ENCODE data around the gene KCTD6.
A peak's percentile ranks its signal among the peaks of the same experiment; 100 is the strongest.

The KCTD6 gene

GRCh38 chr3:58474348-58474911 lies 17.5 kb upstream of the KCTD6 start:
- H3K4me3 Mint-ChIP-seq = no peak overlapping the region
- CTCF ChIA-PET = interaction anchor here (0.5 to 2.2 kb wide), 5 partner anchors 11 to 141 kb away, joined by 3 to 7 read pairs (median 4); no protein-coding TSS in a partner anchor
- peaks cover 52% of the 10 kb centered on the region for H3K4me1 Mint-ChIP-seq
- no peak for DNase-seq
- no peaks in the 10 kb centered on the region for H3K9me3 Mint-ChIP-seq
- H3K27me3 Mint-ChIP-seq = peaks cover 7% of the 10 kb centered on the region
- no peak overlapping the region for H3K27ac Mint-ChIP-seq
- no peaks in the 10 kb centered on the region for H3K36me3 Mint-ChIP-seq

- Mint-ChIP-seq H3K27ac (no peak overlapping the region), H3K4me3 (no peak overlapping the region), H3K27me3 (peaks cover 8% of the 10 kb centered on the region), H3K4me1 (peaks cover 48% of the 10 kb centered on the region), H3K36me3 (no peaks in the 10 kb centered on the region), H3K9me3 (no peaks in the 10 kb centered on the region)
- no peak for DNase-seq
- CTCF ChIA-PET = interaction anchor here (0.9 to 2.2 kb wide), 3 partner anchors 11 to 56 kb away, joined by 3 to 7 read pairs (median 4); no protein-coding TSS in a partner anchor
Observed at GRCh38 chr3:58474967-58475578, 16.8 kb upstream of the KCTD6 start.

GRCh38 chr3:58478781-58479180 lies 13.1 kb upstream of the KCTD6 start:
- Mint-ChIP-seq H3K4me3 (no peak overlapping the region), H3K4me1 (peaks cover 16% of the 10 kb centered on the region), H3K36me3 (no peaks in the 10 kb centered on the region), H3K27ac (no peak overlapping the region), H3K27me3 (peaks cover 24% of the 10 kb centered on the region), H3K9me3 (no peaks in the 10 kb centered on the region)
- DNase-seq = no peak
- CTCF ChIA-PET = interaction anchor here (0.5 to 1.8 kb wide), 2 partner anchors 12 to 15 kb away, joined by 3 to 10 read pairs; no protein-coding TSS in a partner anchor

- Mint-ChIP-seq H3K4me1 (peaks cover under 1% of the 10 kb centered on the region), H3K36me3 (no peaks in the 10 kb centered on the region), H3K4me3 (no peak overlapping the region), H3K27ac (no peak overlapping the region), H3K9me3 (no peaks in the 10 kb centered on the region), H3K27me3 (peaks cover 38% of the 10 kb centered on the region)
- CTCF ChIA-PET = interaction anchor here (1.8 to 2.1 kb wide), 2 partner anchors 11 to 17 kb away, joined by 5 to 10 read pairs; partner anchors contain the start of gene KCTD6
- no peak for DNase-seq
Observed at GRCh38 chr3:58480309-58480708, 11.6 kb upstream of the KCTD6 start.

- peaks cover 62% of the 10 kb centered on the region for H3K27me3 Mint-ChIP-seq
- no peaks in the 10 kb centered on the region for H3K36me3 Mint-ChIP-seq
- H3K9me3 Mint-ChIP-seq = no peaks in the 10 kb centered on the region
- CTCF ChIA-PET = interaction anchor here (1.4 to 1.9 kb wide), 2 partner anchors 19 to 177 kb away, joined by 3 to 8 read pairs; partner anchors contain the start of genes HTD2 and RPP14
- H3K4me1 Mint-ChIP-seq = no peaks in the 10 kb centered on the region
- no peak for DNase-seq
- no peak overlapping the region for H3K27ac Mint-ChIP-seq
- no peak overlapping the region for H3K4me3 Mint-ChIP-seq
Observed at GRCh38 chr3:58482917-58483636, 8.8 kb upstream of the KCTD6 start.

GRCh38 chr3:58484045-58484721 lies 7.7 kb upstream of the KCTD6 start:
- no peak overlapping the region for H3K27ac Mint-ChIP-seq
- peaks cover 68% of the 10 kb centered on the region for H3K27me3 Mint-ChIP-seq
- H3K36me3 Mint-ChIP-seq = no peaks in the 10 kb centered on the region
- CTCF ChIA-PET = interaction anchor here (1.4 to 1.9 kb wide), 2 partner anchors 20 to 178 kb away, joined by 3 to 8 read pairs; partner anchors contain the start of genes HTD2 and RPP14
- H3K4me3 Mint-ChIP-seq = no peak overlapping the region
- no peaks in the 10 kb centered on the region for H3K9me3 Mint-ChIP-seq
- H3K4me1 Mint-ChIP-seq = no peaks in the 10 kb centered on the region
- DNase-seq = no peak

GRCh38 chr3:58484722-58485069 lies 7.2 kb upstream of the KCTD6 start:
- no peak overlapping the region for H3K27ac Mint-ChIP-seq
- H3K4me3 Mint-ChIP-seq = no peak overlapping the region
- peaks cover under 1% of the 10 kb centered on the region for H3K4me1 Mint-ChIP-seq
- no peaks in the 10 kb centered on the region for H3K36me3 Mint-ChIP-seq
- peaks cover 70% of the 10 kb centered on the region for H3K27me3 Mint-ChIP-seq
- DNase-seq = no peak
- H3K9me3 Mint-ChIP-seq = no peaks in the 10 kb centered on the region
- CTCF ChIA-PET = interaction anchor here (1.9 kb wide), 1 partner anchor 178 kb away, joined by 8 read pairs; the partner anchor contains the start of genes HTD2 and RPP14

GRCh38 chr3:58485801-58486435 lies 6.0 kb upstream of the KCTD6 start:
- no peak for DNase-seq
- Mint-ChIP-seq H3K4me1 (peaks cover 4% of the 10 kb centered on the region), H3K4me3 (no peak overlapping the region), H3K9me3 (no peaks in the 10 kb centered on the region), H3K27ac (no peak overlapping the region), H3K27me3 (peaks cover 66% of the 10 kb centered on the region), H3K36me3 (no peaks in the 10 kb centered on the region)
- CTCF ChIA-PET = interaction anchor here (0.9 kb wide), 1 partner anchor 13 kb away, joined by 3 read pairs; no protein-coding TSS in a partner anchor

GRCh38 chr3:58487140-58487886 lies 4.6 kb upstream of the KCTD6 start:
- no peak overlapping the region for H3K27ac Mint-ChIP-seq
- H3K27me3 Mint-ChIP-seq = peaks cover 65% of the 10 kb centered on the region
- no peaks in the 10 kb centered on the region for H3K9me3 Mint-ChIP-seq
- no peak for DNase-seq
- H3K36me3 Mint-ChIP-seq = no peaks in the 10 kb centered on the region
- H3K4me1 Mint-ChIP-seq = peaks cover 8% of the 10 kb centered on the region
- no peak overlapping the region for H3K4me3 Mint-ChIP-seq
- CTCF ChIA-PET = interaction anchor here (0.6 to 1.5 kb wide), 3 partner anchors 12 to 181 kb away, joined by 3 to 4 read pairs (median 3); partner anchors contain the start of genes HTD2 and RPP14

GRCh38 chr3:58488967-58489366 lies 2.9 kb upstream of the KCTD6 start:
- no peaks in the 10 kb centered on the region for H3K9me3 Mint-ChIP-seq
- H3K4me1 Mint-ChIP-seq = peaks cover 24% of the 10 kb centered on the region
- peaks cover 67% of the 10 kb centered on the region for H3K27me3 Mint-ChIP-seq
- CTCF ChIA-PET = interaction anchor here (1.3 to 1.6 kb wide), 2 partner anchors 25 to 31 kb away, joined by 3 to 5 read pairs; no protein-coding TSS in a partner anchor
- H3K4me3 Mint-ChIP-seq = no peak overlapping the region
- H3K36me3 Mint-ChIP-seq = no peaks in the 10 kb centered on the region
- DNase-seq = no peak
- H3K27ac Mint-ChIP-seq = no peak overlapping the region

- Mint-ChIP-seq H3K36me3 (peaks cover 3% of the 10 kb centered on the region), H3K4me1 (peaks cover 30% of the 10 kb centered on the region), H3K9me3 (no peaks in the 10 kb centered on the region), H3K4me3 (peak overlapping the region; percentile 53), H3K27ac (no peak overlapping the region), H3K27me3 (peaks cover 50% of the 10 kb centered on the region)
- no peak for DNase-seq
- CTCF ChIA-PET = interaction anchor here (0.6 to 5.5 kb wide), 12 partner anchors 9 to 184 kb away, joined by 3 to 36 read pairs (median 4); partner anchors contain the start of genes HTD2 and RPP14
Observed at GRCh38 chr3:58490860-58491501, 915 bp upstream of the KCTD6 start.

- Mint-ChIP-seq H3K4me3 (peak overlapping the region; percentile 82), H3K27ac (peak overlapping the region; percentile 73), H3K36me3 (peaks cover 3% of the 10 kb centered on the region), H3K4me1 (peaks cover 30% of the 10 kb centered on the region), H3K27me3 (peaks cover 36% of the 10 kb centered on the region), H3K9me3 (no peaks in the 10 kb centered on the region)
- CTCF ChIA-PET = interaction anchor here (0.6 to 5.5 kb wide), 9 partner anchors 7 to 255 kb away, joined by 3 to 36 read pairs (median 7); partner anchors contain the start of genes ABHD6, HTD2, PDHB and RPP14
- peak; percentile 54 for DNase-seq
Observed at GRCh38 chr3:58492494-58492905, 604 bp downstream of the KCTD6 start.

Data from activated naive CD4-positive, alpha-beta T cell treated with anti-CD3 and anti-CD28 coated beads, Interleukin-2, amount 10 ng/mL, durations not matched to agents 7 days and 5 days (primary cell).